Measurements from ENCODE around the gene DYNC1LI1.
"Not testable (repeated sequence)": the region's sequence is repeated elsewhere in the genome, so short reads cannot be mapped to it uniquely, and the experiment has no call there.

The DYNC1LI1 gene

GRCh38 chr3:32583708-32584107 is 13.1 kb upstream of the DYNC1LI1 start:
- no peak for DNase-seq (ENCODE audit: low read depth in 2 of 2)

GRCh38 chr3:32578669-32579068 is 8.0 kb upstream of the DYNC1LI1 start:
- not testable (repeated sequence) for DNase-seq (ENCODE audit: low read depth in 2 of 2)

- peak in 1 of 2 donors; percentile 2 for DNase-seq (ENCODE audit: low read depth in 2 of 2)
These were observed 7.2 kb upstream of the DYNC1LI1 start for GRCh38 chr3:32577581-32578556.

- DNase-seq (ENCODE audit: low read depth in 2 of 2), result no peak
These were observed 6.5 kb upstream of the DYNC1LI1 start for GRCh38 chr3:32577174-32577573.

- DNase-seq (ENCODE audit: low read depth in 2 of 2), result no peak
These were observed 4.9 kb upstream of the DYNC1LI1 start for GRCh38 chr3:32575451-32576113.

- no peak for DNase-seq (ENCODE audit: low read depth in 2 of 2)
These were observed 481 bp upstream of the DYNC1LI1 start for GRCh38 chr3:32571192-32571485.

GRCh38 chr3:32569540-32570420 is 878 bp downstream of the DYNC1LI1 start:
- peak; percentile 36 to 43 for DNase-seq (ENCODE audit: low read depth in 2 of 2)

GRCh38 chr3:32568953-32569352 is 1.7 kb downstream of the DYNC1LI1 start:
- no peak for DNase-seq (ENCODE audit: low read depth in 2 of 2)

- DNase-seq (ENCODE audit: low read depth in 2 of 2), result no peak
These were observed 6.5 kb downstream of the DYNC1LI1 start for GRCh38 chr3:32564195-32564594.

GRCh38 chr3:32562640-32563039 is 8.0 kb downstream of the DYNC1LI1 start:
- DNase-seq (ENCODE audit: low read depth in 2 of 2), result no peak

GRCh38 chr3:32557640-32558352 is 12.9 kb downstream of the DYNC1LI1 start:
- DNase-seq (ENCODE audit: low read depth in 2 of 2), result no peak

GRCh38 chr3:32556332-32556731 is 14.3 kb downstream of the DYNC1LI1 start:
- DNase-seq (ENCODE audit: low read depth in 2 of 2), result no peak

- DNase-seq (ENCODE audit: low read depth in 2 of 2), result no peak
These were observed 16.7 kb downstream of the DYNC1LI1 start for GRCh38 chr3:32553973-32554372.

- no peak for DNase-seq (ENCODE audit: low read depth in 2 of 2)
These were observed 17.2 kb downstream of the DYNC1LI1 start for GRCh38 chr3:32553459-32553858.

- no peak for DNase-seq (ENCODE audit: low read depth in 2 of 2)
These were observed 18.6 kb downstream of the DYNC1LI1 start for GRCh38 chr3:32552013-32552412.

- no peak for DNase-seq (ENCODE audit: low read depth in 2 of 2)
These were observed 19.2 kb downstream of the DYNC1LI1 start for GRCh38 chr3:32551496-32551895.

- DNase-seq (ENCODE audit: low read depth in 2 of 2), result no peak
These were observed 19.6 kb downstream of the DYNC1LI1 start for GRCh38 chr3:32551087-32551486.

- DNase-seq (ENCODE audit: low read depth in 2 of 2), result no peak
These were observed 25.4 kb downstream of the DYNC1LI1 start for GRCh38 chr3:32545305-32545704.

GRCh38 chr3:32544894-32545293 is 25.8 kb downstream of the DYNC1LI1 start:
- no peak for DNase-seq (ENCODE audit: low read depth in 2 of 2)

GRCh38 chr3:32542807-32543206 is 27.9 kb downstream of the DYNC1LI1 start:
- DNase-seq (ENCODE audit: low read depth in 2 of 2), result no peak

- no peak for DNase-seq (ENCODE audit: low read depth in 2 of 2)
These were observed 29.8 kb downstream of the DYNC1LI1 start for GRCh38 chr3:32540899-32541298.

Measured in stimulated activated CD4-positive, alpha-beta T cell treated with anti-CD3 and anti-CD28 coated beads, Interleukin-4, amount 100 ng/mL, for 48 hours (primary cell).